Ishikawa (cell line): ENCODE measurements around the gene KNOP1.

Experiments
- EP300 ChIP-seq: IDR thresholded peaks from 2 replicates; pipeline ENCODE4 v1.6.1; 2012; ENCODE audit warnings: borderline replicate concordance
- REST ChIP-seq: IDR thresholded peaks from 2 replicates; pipeline ENCODE4 v1.6.1; 2012; ENCODE audit warnings: low read depth, mild to moderate bottlenecking
- TAF1 ChIP-seq: IDR thresholded peaks from 2 replicates; pipeline ENCODE4 v1.6.1; 2012; ENCODE audit warnings: low read depth, mild to moderate bottlenecking
- TCF12 ChIP-seq: IDR thresholded peaks from 2 replicates; pipeline ENCODE4 v1.6.1; 2012; ENCODE audit warnings: low read depth
- ZBTB7A ChIP-seq: IDR thresholded peaks from 2 replicates; pipeline ENCODE4 v1.6.1; 2012; ENCODE audit warnings: low read depth
- TF ChIP-seq, protein P1 (sequence below): IDR thresholded peaks from 2 replicates; pipeline ENCODE4 v1.6.1; 2012
- TF ChIP-seq, protein P2 (sequence below): IDR thresholded peaks from 2 replicates; pipeline ENCODE4 v1.6.1; 2012

DNA sequence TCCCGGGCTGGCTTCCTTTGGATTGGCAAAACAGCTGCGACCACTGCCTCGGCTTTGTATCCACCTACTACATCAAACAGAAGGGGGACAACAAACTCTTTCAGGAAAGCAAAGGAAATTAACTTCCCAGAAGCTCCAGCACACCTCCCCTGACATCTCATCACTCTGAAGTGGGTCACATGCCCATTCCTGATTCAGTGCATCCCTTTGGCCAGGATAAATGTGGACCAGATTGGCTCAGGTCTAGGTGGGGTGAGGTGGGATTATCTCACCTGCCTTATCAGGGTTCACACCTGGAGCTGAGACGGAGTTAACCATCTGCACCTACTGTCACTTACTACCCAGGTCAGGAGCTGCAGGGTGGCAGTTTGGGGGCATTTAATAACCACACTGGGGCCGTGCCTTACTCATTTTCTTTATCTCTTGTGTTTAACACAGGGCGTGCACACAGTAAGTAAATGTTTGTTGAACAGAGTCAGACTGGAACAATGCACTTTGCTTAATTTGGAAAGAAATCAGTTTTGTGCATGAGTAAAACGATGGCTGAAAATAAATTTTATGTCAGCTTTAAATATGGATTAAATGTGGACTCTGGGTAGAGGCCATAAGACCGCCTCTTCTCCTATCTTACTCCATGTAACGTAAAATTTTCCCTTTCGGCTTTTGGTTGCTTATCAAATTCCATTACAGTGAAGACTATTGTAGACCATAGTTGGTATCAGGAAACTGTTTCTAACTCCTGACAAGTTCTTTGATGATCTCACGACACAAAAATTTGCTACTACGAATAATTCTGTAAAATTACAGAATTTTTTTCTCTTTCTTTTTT lies 36.0 kb upstream of the KNOP1 start:
- TF ChIP-seq EP300 (no peak), REST (no peak), ZBTB7A (no peak), TAF1 (no peak), TCF12 (no peak)
- TF ChIP-seq, protein P1, sequence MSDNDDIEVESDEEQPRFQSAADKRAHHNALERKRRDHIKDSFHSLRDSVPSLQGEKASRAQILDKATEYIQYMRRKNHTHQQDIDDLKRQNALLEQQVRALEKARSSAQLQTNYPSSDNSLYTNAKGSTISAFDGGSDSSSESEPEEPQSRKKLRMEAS: no peak
- TF ChIP-seq, protein P2, sequence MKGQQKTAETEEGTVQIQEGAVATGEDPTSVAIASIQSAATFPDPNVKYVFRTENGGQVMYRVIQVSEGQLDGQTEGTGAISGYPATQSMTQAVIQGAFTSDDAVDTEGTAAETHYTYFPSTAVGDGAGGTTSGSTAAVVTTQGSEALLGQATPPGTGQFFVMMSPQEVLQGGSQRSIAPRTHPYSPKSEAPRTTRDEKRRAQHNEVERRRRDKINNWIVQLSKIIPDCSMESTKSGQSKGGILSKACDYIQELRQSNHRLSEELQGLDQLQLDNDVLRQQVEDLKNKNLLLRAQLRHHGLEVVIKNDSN: no peak
